Fibroblast of lung (primary cell): ENCODE measurements around the gene TBC1D22B.

ENCODE experiments used
- CTCF ChIP-seq, 2 donors: IDR thresholded peaks in 1 of 2; conservative IDR thresholded peaks in 1 of 2; 1 replicate in 1 of 2; 2 replicates in 1 of 2; pipeline ENCODE4 v1.5.1; 2011 to 2012; ENCODE audit warnings: low read length in 2 of 2, control low read depth in 1 of 2, inconsistent platforms in 1 of 2, low read depth in 1 of 2, mild to moderate bottlenecking in 1 of 2
- EZH2 ChIP-seq: IDR thresholded peaks from 2 replicates; pipeline ENCODE4 v1.5.1; 2012; ENCODE audit warnings: low read length, control low read depth, mild to moderate bottlenecking; ENCODE audit errors: missing control alignments

- TF ChIP-seq EZH2 (no peak), CTCF (conservative IDR thresholded peaks at IDR 0.05 in 1 of 2, IDR thresholded peaks at IDR 0.05 in 1 of 2; ENCODE audit: low read depth in 1 of 2, low read length in 2 of 2) (no peak)
These were observed 26.1 kb downstream of the TBC1D22B start for GRCh38 chr6:37283671-37284151.
